ENCODE measurements around the gene NAGS.

- TF ChIP-seq REST (IDR thresholded peaks at IDR 0.05; ENCODE audit: low read depth): no peak
- no peak for TF ChIP-seq POLR2AphosphoS5 (IDR thresholded peaks at IDR 0.05; ENCODE audit: low read depth, low read length)
- TF ChIP-seq EZH2 (IDR thresholded peaks at IDR 0.05): no peak
- no peak for TF ChIP-seq CTCF (IDR thresholded peaks at IDR 0.05 in 2 of 3, conservative IDR thresholded peaks at IDR 0.05 in 1 of 3; ENCODE audit: borderline replicate concordance in 1 of 3, insufficient read depth in 1 of 3, low read depth in 2 of 3, low read length in 2 of 3)
- TF ChIP-seq JUND (IDR thresholded peaks at IDR 0.05): no peak
- no peak for TF ChIP-seq CEBPB (IDR thresholded peaks at IDR 0.05; ENCODE audit: low read depth)
- no peak for TF ChIP-seq SP1 (IDR thresholded peaks at IDR 0.05; ENCODE audit: low read depth)
- no peak for TF ChIP-seq FOSL1 (IDR thresholded peaks at IDR 0.05; ENCODE audit: low read depth)
- TF ChIP-seq SRF (IDR thresholded peaks at IDR 0.05; ENCODE audit: low read depth): no peak
- no peak for TF ChIP-seq EZH2phosphoT487 (IDR thresholded peaks at IDR 0.05; ENCODE audit: borderline replicate concordance)
- TF ChIP-seq POLR2A (IDR thresholded peaks at IDR 0.05; ENCODE audit: borderline replicate concordance, extremely low read depth, insufficient read depth, insufficient read length): no peak
- no peak for TF ChIP-seq ELF1 (IDR thresholded peaks at IDR 0.05; ENCODE audit: borderline replicate concordance, low read depth)
- TF ChIP-seq SIN3A (IDR thresholded peaks at IDR 0.05; ENCODE audit: low read depth): no peak
- TF ChIP-seq CBX3 (IDR thresholded peaks at IDR 0.05; ENCODE audit: low read depth): no peak
Measured at GRCh38 chr17:44037471-44037870, 33.0 kb downstream of the NAGS start.

Data from HCT116 (cell line).